ENCODE measurements around the gene NR3C2.

Gene NR3C2

GRCh38 chr4:148429206-148429605, 13.0 kb downstream of the NR3C2 start:
- no peaks in the 10 kb centered on the region for H4K20me1 ChIP-seq (ENCODE audit: low read depth, low read length)
- TF ChIP-seq CTCF (IDR thresholded peaks at IDR 0.05; ENCODE audit: insufficient read depth, low read length, poor library complexity, severe bottlenecking) = no peak
- TF ChIP-seq EZH2phosphoT487 (conservative IDR thresholded peaks at IDR 0.05; ENCODE audit: low read length) = no peak
- H3K4me3 ChIP-seq (ENCODE audit: insufficient read depth, low read length, poor library complexity, severe bottlenecking) = no peak overlapping the region
- no peaks in the 10 kb centered on the region for H3K36me3 ChIP-seq (ENCODE audit: low read length)
- no peak overlapping the region for H3K4me2 ChIP-seq (ENCODE audit: low read depth, low read length, poor library complexity, severe bottlenecking)
- no peaks in the 10 kb centered on the region for H3K27me3 ChIP-seq (ENCODE audit: low read length)
- H3K79me2 ChIP-seq (ENCODE audit: insufficient read depth, low read length) = no peaks in the 10 kb centered on the region
- H3F3A ChIP-seq (ENCODE audit: insufficient read depth) = no peaks in the 10 kb centered on the region
- no peaks in the 10 kb centered on the region for H3K9me3 ChIP-seq (ENCODE audit: insufficient read depth, low read length)
- H3K9ac ChIP-seq (ENCODE audit: low read length) = no peak overlapping the region
- no peaks in the 10 kb centered on the region for H3K9me2 ChIP-seq (replicated peaks; ENCODE audit: insufficient read depth, low read length)
- no peak overlapping the region for H3K27ac ChIP-seq (ENCODE audit: low read depth, low read length)
- no peak overlapping the region for H2AFZ ChIP-seq (ENCODE audit: low read depth, low read length, severe bottlenecking)

- no peak overlapping the region for H3K9ac ChIP-seq (ENCODE audit: low read length)
- no peaks in the 10 kb centered on the region for H3K9me2 ChIP-seq (replicated peaks; ENCODE audit: insufficient read depth, low read length)
- no peak overlapping the region for H3K27ac ChIP-seq (ENCODE audit: low read depth, low read length)
- no peaks in the 10 kb centered on the region for H3K27me3 ChIP-seq (ENCODE audit: low read length)
- H3K4me3 ChIP-seq (ENCODE audit: insufficient read depth, low read length, poor library complexity, severe bottlenecking) = no peak overlapping the region
- TF ChIP-seq CTCF (IDR thresholded peaks at IDR 0.05; ENCODE audit: insufficient read depth, low read length, poor library complexity, severe bottlenecking) (no peak), EZH2phosphoT487 (conservative IDR thresholded peaks at IDR 0.05; ENCODE audit: low read length) (no peak)
- no peaks in the 10 kb centered on the region for H3K79me2 ChIP-seq (ENCODE audit: insufficient read depth, low read length)
- no peak overlapping the region for H3K4me2 ChIP-seq (ENCODE audit: low read depth, low read length, poor library complexity, severe bottlenecking)
- H2AFZ ChIP-seq (ENCODE audit: low read depth, low read length, severe bottlenecking) = no peak overlapping the region
- H3K36me3 ChIP-seq (ENCODE audit: low read length) = no peaks in the 10 kb centered on the region
- H4K20me1 ChIP-seq (ENCODE audit: low read depth, low read length) = no peaks in the 10 kb centered on the region
- no peaks in the 10 kb centered on the region for H3K9me3 ChIP-seq (ENCODE audit: insufficient read depth, low read length)
- H3F3A ChIP-seq (ENCODE audit: insufficient read depth) = no peaks in the 10 kb centered on the region
These were observed 15.6 kb downstream of the NR3C2 start for GRCh38 chr4:148426643-148427042.

GRCh38 chr4:148425327-148426110, 16.7 kb downstream of the NR3C2 start:
- Histone ChIP-seq H3K4me3 (ENCODE audit: insufficient read depth, low read length, poor library complexity, severe bottlenecking) (no peak overlapping the region), H4K20me1 (ENCODE audit: low read depth, low read length) (no peaks in the 10 kb centered on the region), H3K9me2 (replicated peaks; ENCODE audit: insufficient read depth, low read length) (no peaks in the 10 kb centered on the region), H3F3A (ENCODE audit: insufficient read depth) (no peaks in the 10 kb centered on the region), H3K4me2 (ENCODE audit: low read depth, low read length, poor library complexity, severe bottlenecking) (no peak overlapping the region), H3K9ac (ENCODE audit: low read length) (no peak overlapping the region), H3K27me3 (ENCODE audit: low read length) (no peaks in the 10 kb centered on the region), H2AFZ (ENCODE audit: low read depth, low read length, severe bottlenecking) (no peak overlapping the region), H3K79me2 (ENCODE audit: insufficient read depth, low read length) (no peaks in the 10 kb centered on the region), H3K27ac (ENCODE audit: low read depth, low read length) (no peak overlapping the region), H3K9me3 (ENCODE audit: insufficient read depth, low read length) (no peaks in the 10 kb centered on the region), H3K36me3 (ENCODE audit: low read length) (no peaks in the 10 kb centered on the region)
- no peak for TF ChIP-seq CTCF (IDR thresholded peaks at IDR 0.05; ENCODE audit: insufficient read depth, low read length, poor library complexity, severe bottlenecking)
- TF ChIP-seq EZH2phosphoT487 (conservative IDR thresholded peaks at IDR 0.05; ENCODE audit: low read length) = no peak
